ENCODE data around the gene HBP1. TPM values are rescaled to one million over a fixed set of nuclear protein-coding genes. Genes with fewer than 3 reads are reported as not detected.

The HBP1 gene
- total RNA-seq, 2 donors from 2014 or later: 127 to 138 TPM

DNA sequence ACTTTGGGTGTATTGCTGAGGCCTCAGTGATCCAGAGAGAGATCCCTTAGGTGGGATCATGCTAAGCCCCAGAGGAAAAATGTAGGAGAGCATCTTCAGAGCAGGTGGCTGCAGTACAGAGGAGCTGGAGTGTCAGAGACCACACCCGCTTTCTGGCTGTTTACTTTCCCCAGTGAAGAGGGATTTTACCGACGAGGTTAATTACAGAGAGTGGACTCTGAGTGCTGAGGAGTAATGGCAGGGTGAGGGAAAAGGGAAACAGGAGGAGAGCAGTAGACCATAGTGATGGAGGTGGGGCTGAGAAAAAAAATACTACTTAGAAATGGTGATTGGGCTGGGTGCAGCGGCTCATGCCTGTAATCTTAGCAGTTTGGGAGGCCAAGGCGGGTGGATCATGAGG is 43.3 kb upstream of the HBP1 start:
- DNase-seq (ENCODE audit: low spot score): no peak
- Histone ChIP-seq H3K4me1 (ENCODE audit: control insufficient read depth in 1 of 2, low read depth in 2 of 2) (no peaks in the 10 kb centered on the region), H3K9me3 (no peaks in the 10 kb centered on the region), H3K27ac (no peak overlapping the region), H3K36me3 (no peaks in the 10 kb centered on the region), H3K4me3 (no peak overlapping the region), H3K27me3 (replicated peaks; ENCODE audit: insufficient read depth) (no peaks in the 10 kb centered on the region)
- ATAC-seq (ENCODE audit: insufficient number of reproducible peaks, low FRiP score, low read depth): no peak
- TF ChIP-seq, protein P1, sequence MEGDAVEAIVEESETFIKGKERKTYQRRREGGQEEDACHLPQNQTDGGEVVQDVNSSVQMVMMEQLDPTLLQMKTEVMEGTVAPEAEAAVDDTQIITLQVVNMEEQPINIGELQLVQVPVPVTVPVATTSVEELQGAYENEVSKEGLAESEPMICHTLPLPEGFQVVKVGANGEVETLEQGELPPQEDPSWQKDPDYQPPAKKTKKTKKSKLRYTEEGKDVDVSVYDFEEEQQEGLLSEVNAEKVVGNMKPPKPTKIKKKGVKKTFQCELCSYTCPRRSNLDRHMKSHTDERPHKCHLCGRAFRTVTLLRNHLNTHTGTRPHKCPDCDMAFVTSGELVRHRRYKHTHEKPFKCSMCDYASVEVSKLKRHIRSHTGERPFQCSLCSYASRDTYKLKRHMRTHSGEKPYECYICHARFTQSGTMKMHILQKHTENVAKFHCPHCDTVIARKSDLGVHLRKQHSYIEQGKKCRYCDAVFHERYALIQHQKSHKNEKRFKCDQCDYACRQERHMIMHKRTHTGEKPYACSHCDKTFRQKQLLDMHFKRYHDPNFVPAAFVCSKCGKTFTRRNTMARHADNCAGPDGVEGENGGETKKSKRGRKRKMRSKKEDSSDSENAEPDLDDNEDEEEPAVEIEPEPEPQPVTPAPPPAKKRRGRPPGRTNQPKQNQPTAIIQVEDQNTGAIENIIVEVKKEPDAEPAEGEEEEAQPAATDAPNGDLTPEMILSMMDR (IDR thresholded peaks at IDR 0.05): no peak

DNA sequence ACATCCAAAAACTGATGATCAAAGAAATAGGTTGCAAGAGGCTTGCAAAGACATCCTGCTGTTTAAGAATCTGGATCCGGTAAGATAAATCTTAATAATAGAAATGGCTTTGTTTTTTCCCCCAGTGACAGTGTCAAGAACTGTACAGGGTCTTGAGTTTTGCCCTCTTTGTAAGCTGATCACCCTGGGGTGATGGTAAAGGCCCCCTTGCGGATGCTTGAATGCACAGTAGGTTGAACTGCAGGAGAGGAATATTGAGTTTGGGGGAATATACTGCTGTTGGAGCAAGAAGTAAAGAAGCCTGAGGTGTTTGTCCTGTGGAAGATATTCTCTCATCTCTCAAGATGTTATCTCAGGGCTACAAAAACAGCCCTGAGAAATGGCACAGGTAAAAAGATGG is 40.6 kb upstream of the HBP1 start:
- Histone ChIP-seq H3K27ac (no peak overlapping the region), H3K36me3 (no peaks in the 10 kb centered on the region), H3K9me3 (no peaks in the 10 kb centered on the region), H3K4me1 (ENCODE audit: control insufficient read depth in 1 of 2, low read depth in 2 of 2) (no peaks in the 10 kb centered on the region), H3K27me3 (replicated peaks; ENCODE audit: insufficient read depth) (no peaks in the 10 kb centered on the region), H3K4me3 (no peak overlapping the region)
- TF ChIP-seq, protein P1 (IDR thresholded peaks at IDR 0.05): no peak
- DNase-seq (ENCODE audit: low spot score): no peak
- ATAC-seq (ENCODE audit: insufficient number of reproducible peaks, low FRiP score, low read depth): no peak

DNA sequence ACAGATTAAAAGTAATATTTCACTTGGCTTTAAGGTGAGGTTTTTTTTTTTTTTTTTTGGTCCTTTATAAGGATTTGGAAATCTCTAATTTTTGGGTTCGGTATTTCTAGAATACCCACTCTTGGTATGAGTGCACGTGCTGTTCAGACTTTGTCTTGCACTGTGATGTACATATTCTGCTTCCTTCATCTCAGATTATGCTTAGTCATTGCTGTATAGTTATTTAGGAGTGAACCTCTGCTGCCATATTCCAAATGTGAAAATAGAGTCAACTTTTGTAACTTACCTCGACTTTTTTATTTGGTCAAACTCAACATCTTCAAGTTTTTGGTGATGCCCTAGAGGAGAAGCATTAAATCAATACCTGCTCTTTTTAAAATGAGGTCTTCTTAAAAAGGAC is 40.1 kb upstream of the HBP1 start:
- H3K4me1 ChIP-seq (ENCODE audit: control insufficient read depth in 1 of 2, low read depth in 2 of 2): no peaks in the 10 kb centered on the region
- no peak for ATAC-seq (ENCODE audit: insufficient number of reproducible peaks, low FRiP score, low read depth)
- DNase-seq (ENCODE audit: low spot score): no peak
- TF ChIP-seq, protein P1 (IDR thresholded peaks at IDR 0.05): no peak
- no peaks in the 10 kb centered on the region for H3K36me3 ChIP-seq
- no peak overlapping the region for H3K27ac ChIP-seq
- H3K4me3 ChIP-seq: no peak overlapping the region
- H3K27me3 ChIP-seq (replicated peaks; ENCODE audit: insufficient read depth): no peaks in the 10 kb centered on the region
- H3K9me3 ChIP-seq: no peaks in the 10 kb centered on the region

DNA sequence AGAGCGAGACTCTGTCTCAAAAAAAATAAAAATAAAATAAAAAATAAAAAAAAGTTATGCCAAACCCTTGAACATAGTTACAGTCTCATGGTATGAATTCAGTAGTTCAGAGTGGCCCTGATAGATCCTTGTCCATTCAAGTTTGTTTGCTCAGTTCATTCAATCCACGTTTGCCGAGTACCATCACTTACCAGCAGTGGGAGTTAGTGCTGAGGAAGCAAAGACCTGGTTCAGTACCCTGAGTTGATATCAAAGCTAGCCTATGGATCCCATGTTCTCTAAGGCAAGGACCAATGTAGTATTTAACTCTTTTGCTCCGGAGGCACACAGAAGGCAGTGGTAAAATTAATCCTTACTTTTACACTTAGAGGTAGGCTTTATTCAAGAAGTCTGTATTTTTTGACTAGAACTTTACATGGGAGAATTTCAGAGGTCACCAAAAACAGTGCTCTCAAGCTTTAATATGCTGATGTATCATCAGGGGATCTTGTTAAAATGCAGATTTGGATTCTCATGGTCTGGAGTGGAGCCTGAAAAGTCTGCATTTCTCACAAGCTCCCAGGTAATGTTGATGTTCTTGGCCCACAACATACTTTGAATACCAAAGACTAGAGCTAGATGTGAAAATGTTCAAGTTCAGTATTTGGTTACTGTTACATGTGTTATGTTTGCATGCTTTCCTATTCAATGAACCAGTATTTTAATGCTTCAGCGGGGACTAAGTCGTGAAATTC is 38.1 kb upstream of the HBP1 start:
- no peak for ATAC-seq (ENCODE audit: insufficient number of reproducible peaks, low FRiP score, low read depth)
- Histone ChIP-seq H3K4me3 (no peak overlapping the region), H3K27me3 (replicated peaks; ENCODE audit: insufficient read depth) (no peaks in the 10 kb centered on the region), H3K36me3 (no peaks in the 10 kb centered on the region), H3K9me3 (no peaks in the 10 kb centered on the region), H3K4me1 (ENCODE audit: control insufficient read depth in 1 of 2, low read depth in 2 of 2) (no peaks in the 10 kb centered on the region), H3K27ac (no peak overlapping the region)
- DNase-seq (ENCODE audit: low spot score): no peak
- TF ChIP-seq, protein P1 (IDR thresholded peaks at IDR 0.05): no peak

DNA sequence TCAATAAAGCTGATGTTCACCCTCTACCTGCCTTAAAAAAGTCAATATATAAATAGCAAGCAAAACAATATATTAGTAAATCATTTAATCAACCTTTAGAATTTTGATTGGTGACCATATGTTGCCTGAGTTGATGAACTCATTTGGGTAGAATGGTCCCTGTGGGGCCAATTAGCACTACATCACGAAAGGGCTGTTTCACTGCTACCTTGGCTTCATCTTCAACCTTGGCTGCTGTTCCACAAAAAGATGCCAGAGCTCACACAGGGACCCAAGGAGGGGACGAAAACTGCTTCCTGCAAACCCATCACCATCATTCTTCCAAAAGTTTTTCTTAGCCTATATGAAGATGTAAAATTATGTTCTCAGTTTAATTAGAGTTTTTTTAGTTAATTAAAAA is 35.4 kb upstream of the HBP1 start:
- Histone ChIP-seq H3K27ac (no peak overlapping the region), H3K4me1 (ENCODE audit: control insufficient read depth in 1 of 2, low read depth in 2 of 2) (no peaks in the 10 kb centered on the region), H3K4me3 (no peak overlapping the region), H3K36me3 (no peaks in the 10 kb centered on the region), H3K27me3 (replicated peaks; ENCODE audit: insufficient read depth) (no peaks in the 10 kb centered on the region), H3K9me3 (no peaks in the 10 kb centered on the region)
- ATAC-seq (ENCODE audit: insufficient number of reproducible peaks, low FRiP score, low read depth) (no peak), DNase-seq (ENCODE audit: low spot score) (no peak)
- TF ChIP-seq, protein P1 (IDR thresholded peaks at IDR 0.05): no peak
